HPDE6-E6E7 (cell line): ENCODE measurements around the gene CCNH.
A peak's percentile ranks its signal among the peaks of the same experiment; 100 is the strongest.

Experiments
- DNase-seq: peaks from one replicate; pipeline ENCODE4 v3.0.0; 2011; ENCODE audit warnings: missing footprints; ENCODE audit errors: extremely low spot score

CCNH gene

GRCh38 chr5:87403899-87404298 lies 8.8 kb downstream of the CCNH start:
- DNase-seq = no peak

DNA sequence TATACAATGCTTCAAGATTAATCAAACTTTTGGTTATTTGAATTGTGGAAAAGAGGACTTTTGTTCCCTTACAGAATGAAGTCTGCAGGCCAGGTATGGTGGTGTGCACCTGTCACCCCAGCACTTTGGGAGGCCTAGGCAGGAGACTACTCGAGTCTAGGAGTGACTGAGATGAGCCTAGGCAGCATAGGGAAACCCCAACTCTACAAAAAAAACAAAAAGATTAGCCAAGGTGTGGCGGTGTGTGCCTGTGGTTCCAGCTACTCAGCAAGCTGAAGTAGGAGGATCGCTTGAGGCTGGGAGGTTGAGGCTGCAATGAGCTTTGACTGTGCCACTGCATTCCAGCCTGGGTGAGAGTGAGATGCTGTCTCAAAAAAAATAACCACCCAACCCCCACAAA lies 9.3 kb downstream of the CCNH start:
- no peak for DNase-seq

DNA sequence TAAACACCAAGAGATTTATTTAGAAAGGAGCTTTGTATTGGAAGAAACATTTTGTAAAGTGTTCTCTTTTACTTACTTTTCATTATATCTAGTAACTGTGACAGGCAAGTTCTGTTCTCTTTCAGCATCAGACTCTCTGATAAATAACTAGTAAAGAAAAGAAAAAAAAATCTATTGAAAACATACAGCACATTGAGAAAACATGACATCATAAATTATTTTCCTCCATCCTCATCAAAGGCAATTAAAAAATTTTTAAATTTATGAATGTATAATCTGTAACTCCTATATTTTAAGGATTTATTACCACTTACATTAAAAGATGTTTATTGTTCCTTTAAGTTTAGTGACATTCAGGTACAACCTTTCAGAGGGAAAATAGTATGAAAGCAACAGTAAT lies 11.1 kb downstream of the CCNH start:
- no peak for DNase-seq

DNA sequence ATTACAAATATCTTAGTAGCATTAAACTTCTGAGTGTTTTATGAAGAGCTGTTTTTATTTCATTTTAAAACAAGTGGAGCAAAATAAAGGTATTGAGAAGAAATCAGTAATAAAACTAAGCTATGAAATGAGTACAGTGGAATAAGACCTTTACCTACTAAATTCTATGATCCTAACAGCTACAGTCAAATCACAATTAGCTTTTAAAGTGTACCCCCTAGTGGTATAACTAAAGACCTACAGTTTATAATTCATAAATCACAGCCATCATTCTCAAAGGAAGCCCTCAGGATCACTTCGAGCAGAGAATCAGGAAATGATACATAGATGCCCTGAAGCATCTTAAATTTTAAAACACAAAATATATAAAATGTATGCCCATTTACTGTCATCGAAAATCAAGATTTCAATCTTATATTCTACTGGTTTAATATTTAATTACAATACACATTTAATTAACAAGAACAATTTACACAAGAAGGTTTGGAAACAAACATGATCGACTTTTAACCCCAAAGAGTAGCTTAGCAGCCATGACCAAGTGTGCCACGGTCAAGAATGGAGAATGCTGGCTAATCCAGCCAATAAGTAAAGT lies 12.3 kb downstream of the CCNH start:
- DNase-seq = no peak

GRCh38 chr5:87399720-87400119 lies 13.0 kb downstream of the CCNH start:
- DNase-seq = no peak

DNA sequence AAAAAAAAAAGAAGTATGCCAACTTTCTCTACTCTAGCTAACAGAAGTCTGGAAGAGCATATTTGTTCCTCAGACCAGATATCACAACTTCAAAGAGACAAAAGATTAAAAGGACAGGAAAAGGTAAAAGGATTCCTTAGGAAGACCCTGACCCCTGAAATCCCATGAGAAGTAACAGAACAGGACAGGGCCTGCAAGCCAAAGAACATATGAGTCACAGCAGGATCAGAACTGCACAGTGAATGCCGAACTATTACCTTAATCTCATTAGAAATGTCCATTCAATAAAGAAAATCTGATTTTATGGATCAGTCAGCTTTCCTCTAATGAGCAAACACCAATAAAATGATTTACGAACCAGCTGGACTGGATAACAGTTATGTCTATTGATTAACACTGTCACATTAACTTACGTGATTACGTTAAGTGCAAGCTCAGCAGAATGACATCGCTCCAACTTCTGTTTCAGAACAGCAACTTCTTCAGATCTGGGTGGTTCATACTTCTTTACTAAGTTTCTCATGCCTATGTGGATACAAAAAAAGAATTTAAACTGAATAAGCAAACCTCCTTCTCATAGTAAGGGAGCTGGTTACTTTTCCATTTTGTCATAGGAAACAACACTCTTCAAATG lies 13.6 kb downstream of the CCNH start:
- no peak for DNase-seq

- no peak for DNase-seq
These were observed 18.1 kb downstream of the CCNH start for GRCh38 chr5:87394411-87395165.

DNA sequence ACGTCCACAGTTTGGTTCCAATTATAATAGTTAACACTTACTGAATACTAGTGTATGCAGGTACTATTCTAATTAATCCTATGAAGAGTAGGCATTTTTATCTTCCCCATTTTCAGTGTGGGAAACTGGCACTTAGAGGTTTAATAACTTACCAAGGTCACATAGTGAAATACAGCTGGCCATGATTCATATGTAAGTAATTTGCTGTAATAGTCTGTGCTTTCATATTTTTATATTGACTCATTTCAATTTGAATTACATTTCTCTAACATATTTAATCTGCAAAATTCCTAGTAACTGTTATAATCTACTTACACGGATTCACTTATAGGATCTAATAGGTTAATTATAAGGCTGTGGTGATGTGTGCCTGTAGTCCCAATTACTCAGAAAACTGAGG lies 19.4 kb downstream of the CCNH start:
- DNase-seq = peak; percentile 7

DNA sequence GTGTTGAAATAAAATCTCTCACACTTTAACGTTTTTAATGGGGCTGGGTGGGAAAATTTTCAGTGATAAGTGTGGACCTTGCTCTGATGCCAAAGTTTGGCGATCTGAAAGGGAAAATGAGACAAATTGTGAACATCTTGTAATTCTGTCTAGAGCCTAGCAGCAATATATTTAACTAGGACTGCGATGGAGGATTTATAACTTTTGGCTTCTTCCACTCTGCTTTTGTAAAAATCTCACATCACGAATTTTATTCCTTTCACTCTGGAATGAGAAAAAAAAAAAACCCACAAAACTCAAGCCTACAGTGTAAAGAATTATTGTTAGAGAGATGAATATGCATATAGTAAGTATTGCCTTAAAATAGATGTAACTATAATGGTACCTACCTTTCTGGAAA lies 19.9 kb downstream of the CCNH start:
- DNase-seq = no peak

DNA sequence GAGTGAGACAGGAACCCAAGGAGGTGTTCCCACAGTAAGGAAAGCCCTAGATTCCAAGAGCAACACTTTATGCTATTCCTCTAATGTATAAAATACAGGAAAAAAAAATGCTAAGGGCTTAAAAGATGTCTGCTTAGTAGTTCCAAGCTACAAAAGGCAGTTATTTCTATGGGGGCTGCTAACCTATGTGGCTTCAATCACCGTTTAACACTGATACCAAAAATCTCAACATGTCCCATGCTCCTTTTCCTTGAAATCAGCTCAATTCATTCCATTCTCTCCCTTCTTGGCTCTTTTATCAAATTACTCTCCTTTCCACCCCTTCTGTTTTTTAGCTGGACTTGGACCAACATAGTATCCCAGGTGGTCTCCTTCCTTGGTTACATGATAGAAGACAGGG lies 20.6 kb downstream of the CCNH start:
- no peak for DNase-seq

GRCh38 chr5:87390576-87391199 lies 22.0 kb downstream of the CCNH start:
- no peak for DNase-seq

DNA sequence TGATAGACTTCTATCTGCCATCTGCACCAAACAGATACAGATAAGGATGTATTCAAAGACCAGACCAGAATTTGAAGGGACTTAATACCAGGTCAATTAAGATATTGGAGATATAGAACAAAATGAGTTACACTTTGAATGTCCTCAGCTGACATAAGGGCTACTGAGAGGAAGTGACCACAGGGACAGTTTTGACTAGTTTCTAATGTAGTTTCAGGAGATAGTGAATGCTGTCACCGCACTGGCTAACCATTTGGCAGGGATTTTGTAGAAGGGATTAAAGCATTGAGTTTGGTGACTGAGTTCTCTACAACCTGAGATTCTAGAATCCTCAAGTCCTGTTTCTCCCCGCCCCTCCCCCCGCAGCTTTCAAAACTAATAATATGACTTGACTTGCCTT lies 22.7 kb downstream of the CCNH start:
- no peak for DNase-seq

DNA sequence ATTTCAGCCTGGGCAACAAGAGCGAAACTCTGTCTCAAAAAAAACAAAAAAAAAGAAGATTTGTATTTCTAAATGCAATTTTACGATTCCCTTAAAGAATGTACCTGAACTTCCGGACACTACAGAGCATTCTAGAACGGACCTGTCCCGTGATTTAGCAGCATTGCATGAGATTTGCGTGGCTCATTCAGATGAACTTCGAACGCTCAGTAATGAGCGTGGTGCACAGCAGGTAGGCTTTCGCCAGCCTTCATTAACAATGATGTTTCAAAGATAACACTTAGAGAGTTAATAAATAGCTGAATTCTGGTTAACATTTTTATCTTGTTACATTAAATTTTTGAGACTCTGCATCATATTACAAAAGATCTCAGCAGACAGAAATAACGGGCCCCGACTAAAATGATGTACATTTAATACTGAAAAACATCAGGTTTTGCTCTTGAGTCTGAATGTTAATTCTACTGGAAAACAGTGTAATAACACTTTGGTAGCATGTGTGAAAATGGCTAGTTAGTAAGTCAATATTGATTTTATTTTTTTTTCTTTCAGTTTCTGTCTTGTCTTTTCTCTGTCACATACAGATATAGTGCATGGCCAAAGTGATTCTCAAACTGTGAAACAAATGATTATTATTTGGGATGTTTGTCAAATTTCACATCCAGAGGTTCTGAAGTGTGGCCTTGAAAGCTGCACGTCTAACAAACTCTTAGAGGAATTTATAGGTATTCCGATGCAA lies 23.3 kb downstream of the CCNH start:
- DNase-seq = no peak

GRCh38 chr5:87388129-87388528 lies 24.6 kb downstream of the CCNH start:
- no peak for DNase-seq

DNA sequence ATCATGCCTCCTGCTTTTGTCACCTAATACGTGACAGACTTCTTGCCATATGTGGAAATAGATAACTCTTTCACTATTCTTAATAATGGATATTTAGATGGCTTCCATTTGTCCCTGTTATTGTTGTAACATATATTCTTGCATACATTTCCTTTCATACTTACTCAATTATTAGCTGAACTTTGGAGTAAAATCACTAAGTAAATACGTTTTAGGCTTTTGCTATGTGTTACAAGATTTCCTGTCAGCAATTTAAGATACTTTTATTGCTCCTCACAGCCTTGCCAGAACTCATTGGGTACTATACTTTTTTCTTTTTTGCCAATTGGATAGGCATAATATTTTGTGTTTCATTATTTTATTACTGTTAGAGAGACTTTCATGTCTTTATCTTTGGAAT lies 26.9 kb downstream of the CCNH start:
- DNase-seq = no peak

DNA sequence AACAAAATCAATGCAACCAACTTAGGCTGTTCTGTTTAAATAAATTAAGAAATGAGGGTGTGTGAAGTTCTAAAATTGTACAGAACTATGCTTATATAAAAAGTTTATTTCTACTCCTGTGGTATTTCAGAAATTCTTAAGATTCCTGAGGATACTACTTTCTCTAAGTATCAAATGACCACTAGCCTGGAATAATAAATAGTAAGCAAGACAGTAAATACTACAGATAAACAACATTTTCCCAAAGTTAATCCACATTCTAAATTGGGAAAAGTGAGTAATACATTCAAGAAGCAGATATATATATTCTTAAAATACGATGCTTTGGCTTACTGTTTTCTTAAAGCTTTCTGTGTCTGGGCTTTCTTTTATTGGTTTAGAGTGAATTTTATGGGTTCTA lies 29.5 kb downstream of the CCNH start:
- no peak for DNase-seq

DNA sequence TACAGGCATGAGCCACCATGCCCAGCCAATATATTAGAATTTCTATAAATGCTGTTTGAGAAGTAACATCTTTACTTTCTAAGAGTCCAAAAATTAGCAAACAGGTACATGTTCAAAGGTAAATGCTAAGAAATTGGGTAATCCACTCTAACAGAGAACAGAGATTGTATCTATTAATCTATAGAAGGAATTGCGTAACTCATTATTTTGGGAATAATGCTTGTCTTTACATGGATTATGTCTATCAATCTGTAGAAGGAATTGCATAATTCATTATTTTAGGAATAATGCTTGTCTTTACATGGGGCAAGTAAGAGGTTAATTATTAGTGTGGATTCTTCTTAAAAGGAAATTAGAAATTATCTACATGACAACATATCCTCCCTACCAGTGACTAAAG lies 30.5 kb downstream of the CCNH start:
- no peak for DNase-seq

DNA sequence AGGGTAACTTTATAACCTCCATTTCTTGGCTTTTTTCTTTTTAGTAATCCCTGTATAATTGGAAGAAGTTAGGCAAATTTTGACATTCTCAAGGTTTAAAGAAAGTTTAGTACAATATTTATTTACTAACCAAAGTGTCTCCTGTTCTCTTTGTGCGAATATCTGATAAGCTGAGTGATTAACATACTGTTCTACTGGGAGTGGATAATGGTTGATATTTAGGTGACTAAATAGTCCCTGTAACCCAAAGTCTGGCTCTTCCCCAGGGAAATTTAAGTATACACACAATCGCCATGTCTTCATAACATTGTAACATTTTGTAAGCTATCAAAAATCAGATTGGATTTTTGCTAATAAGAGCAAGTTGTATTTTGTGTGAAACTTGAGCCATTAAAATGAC lies 40.0 kb downstream of the CCNH start:
- DNase-seq = no peak

- DNase-seq = no peak
These were observed 43.3 kb downstream of the CCNH start for GRCh38 chr5:87369431-87369830.

GRCh38 chr5:87368601-87369000 lies 44.1 kb downstream of the CCNH start:
- DNase-seq = no peak

- DNase-seq = no peak
These were observed 45.5 kb downstream of the CCNH start for GRCh38 chr5:87367243-87367642.

- DNase-seq = no peak
These were observed 51.1 kb downstream of the CCNH start for GRCh38 chr5:87361536-87362213.
